ENCODE data around the gene CXorf65. TPM values are rescaled to one million over a fixed set of nuclear protein-coding genes. Genes with fewer than 3 reads are reported as not detected.

Gene CXorf65
- polyA plus RNA-seq, 6 donors from 2014 or later = 0.46 to 6.2 (median 2.0) TPM

DNA sequence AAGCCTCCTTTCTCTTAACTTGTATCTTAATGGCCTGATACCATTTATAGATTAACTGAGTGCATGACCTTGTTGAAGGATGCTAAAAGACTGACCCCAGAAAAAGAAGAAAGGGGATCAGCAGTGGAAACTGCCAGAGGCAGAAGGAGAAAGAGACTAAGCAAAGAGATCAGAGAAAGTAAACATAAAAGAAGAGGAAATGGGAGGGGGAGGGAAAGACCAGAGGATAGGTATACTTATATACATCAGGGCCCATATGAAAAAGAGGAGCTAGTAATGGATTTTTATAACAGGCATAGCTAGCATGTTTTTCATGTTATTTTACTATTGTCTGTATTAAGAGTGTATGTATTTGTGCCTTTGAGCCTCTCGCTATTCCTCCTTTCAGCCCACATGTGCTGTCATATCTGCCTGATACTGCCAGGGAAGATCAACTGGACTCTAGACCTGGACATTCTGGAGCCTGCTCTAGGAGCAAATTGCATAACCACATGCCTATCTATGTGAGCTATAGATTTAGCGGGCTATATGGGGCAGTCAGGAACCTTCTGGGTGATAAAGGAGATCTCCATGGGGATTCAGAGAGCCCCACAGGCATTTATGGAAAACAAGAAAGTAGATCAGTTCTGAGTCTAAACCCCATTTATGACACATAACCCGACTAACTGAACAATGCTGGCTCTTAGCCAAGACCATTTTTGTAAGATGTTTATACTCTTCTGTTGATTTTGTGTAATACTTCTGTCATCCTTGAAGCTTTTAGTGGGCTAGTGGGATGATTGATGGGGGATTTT lies 25.0 kb downstream of the CXorf65 start:
- DNase-seq = no peak
- Mint-ChIP-seq H3K27me3 (peaks cover 0 to 5% (median 1%) of the 10 kb centered on the region in 3 donors), H3K27ac (no peak overlapping the region), H3K36me3 (no peaks in the 10 kb centered on the region), H3K4me1 (no peaks in the 10 kb centered on the region), H3K9me3 (peaks cover 0 to 2% (median 0%) of the 10 kb centered on the region in 7 donors), H3K4me3 (no peak overlapping the region)
- no peak for ATAC-seq (ENCODE audit: low read depth in 2 of 2)

DNA sequence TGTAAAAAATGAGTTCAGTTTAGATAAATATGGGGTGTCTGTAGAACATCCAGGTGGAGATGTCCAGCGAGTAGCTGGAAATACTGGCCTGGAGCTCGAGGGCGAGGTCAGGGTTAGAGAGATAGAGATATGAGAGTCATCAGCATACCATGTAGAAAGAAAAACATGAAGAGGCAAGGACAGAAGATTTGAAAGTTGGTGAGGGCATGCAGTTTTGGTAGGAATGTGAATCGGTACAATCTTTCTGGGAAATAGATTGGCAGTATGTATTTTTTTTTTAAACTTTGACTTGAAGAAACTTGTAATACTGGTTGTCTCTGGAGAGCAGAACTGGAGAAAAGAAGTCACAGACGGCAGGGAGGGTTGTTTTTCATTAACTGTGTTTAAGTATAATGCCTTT lies 36.0 kb downstream of the CXorf65 start:
- ATAC-seq (ENCODE audit: low read depth in 2 of 2) (no peak), DNase-seq (no peak)
- H3K27ac Mint-ChIP-seq = peak overlapping the region in 1 of 6 donors; percentile 18
- H3K27me3 Mint-ChIP-seq = peaks cover 0 to 38% (median 0%) of the 10 kb centered on the region in 3 donors
- H3K9me3 Mint-ChIP-seq = peaks cover 0 to 2% (median 0%) of the 10 kb centered on the region in 7 donors
- peaks cover 3 to 12% (median 10%) of the 10 kb centered on the region in 3 donors for H3K4me1 Mint-ChIP-seq
- H3K4me3 Mint-ChIP-seq = peak overlapping the region in 1 of 8 donors; percentile 70
- H3K36me3 Mint-ChIP-seq = no peaks in the 10 kb centered on the region

GRCh38 chrX:71068044-71068918 lies 38.3 kb downstream of the CXorf65 start, which contains the start of gene SNX12:
TSS of gene SNX12 (minus strand) at chrX:71068334. CDS start at chrX:71068306, 28 bp downstream.
- peak within 1 kb of the TSS; percentile 90 to 98 (median 95) for H3K4me3 Mint-ChIP-seq
- H3K36me3 Mint-ChIP-seq = no peaks in the 10 kb centered on the region
- H3K27me3 Mint-ChIP-seq = peaks cover 0 to 23% (median 0%) of the 10 kb centered on the region in 3 donors
- peaks cover 0 to 2% (median 0%) of the 10 kb centered on the region in 7 donors for H3K9me3 Mint-ChIP-seq
- H3K27ac Mint-ChIP-seq = peak within 1 kb of the TSS; percentile 92 to 98 (median 96)
- peaks cover 3 to 20% (median 12%) of the 10 kb centered on the region in 3 donors for H3K4me1 Mint-ChIP-seq
- peak; percentile 86 for DNase-seq
- peak; percentile 89 to 91 for ATAC-seq (ENCODE audit: low read depth in 2 of 2)

DNA sequence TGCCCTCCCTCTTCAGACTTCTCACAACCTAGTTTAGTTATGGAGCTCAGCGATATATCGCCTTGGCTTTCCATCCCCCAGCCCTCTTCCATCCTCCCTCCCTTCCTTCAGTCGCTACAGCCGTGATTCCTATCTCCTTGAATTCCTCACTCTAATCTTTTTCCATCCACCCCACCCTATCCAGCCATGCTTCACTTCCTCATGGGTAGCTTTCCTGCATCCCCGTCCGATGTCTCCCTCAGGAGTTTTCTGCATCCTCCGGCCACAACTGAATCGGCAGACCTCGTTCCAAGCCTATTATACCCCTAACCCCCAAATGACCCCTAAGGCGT lies 38.9 kb downstream of the CXorf65 start:
- DNase-seq = no peak
- H3K27me3 Mint-ChIP-seq = peaks cover 0 to 18% (median 0%) of the 10 kb centered on the region in 3 donors
- H3K4me1 Mint-ChIP-seq = peaks cover 3 to 20% (median 12%) of the 10 kb centered on the region in 3 donors
- H3K27ac Mint-ChIP-seq = peak overlapping the region; percentile 85 to 98 (median 96)
- peaks cover 2 to 3% of the 10 kb centered on the region in 2 donors for H3K36me3 Mint-ChIP-seq
- H3K4me3 Mint-ChIP-seq = peak overlapping the region; percentile 90 to 98 (median 95)
- H3K9me3 Mint-ChIP-seq = peaks cover 0 to 2% (median 0%) of the 10 kb centered on the region in 7 donors
- ATAC-seq (ENCODE audit: low read depth in 2 of 2) = no peak

- peak overlapping the region in 5 of 6 donors; percentile 85 to 98 (median 96) for H3K27ac Mint-ChIP-seq
- DNase-seq = no peak
- ATAC-seq (ENCODE audit: low read depth in 2 of 2) = no peak
- peaks cover 0 to 12% (median 0%) of the 10 kb centered on the region in 3 donors for H3K27me3 Mint-ChIP-seq
- peaks cover 3 to 20% (median 12%) of the 10 kb centered on the region in 3 donors for H3K4me1 Mint-ChIP-seq
- H3K4me3 Mint-ChIP-seq = peak overlapping the region; percentile 90 to 98 (median 95)
- peaks cover 0 to 2% (median 0%) of the 10 kb centered on the region in 7 donors for H3K9me3 Mint-ChIP-seq
- H3K36me3 Mint-ChIP-seq = peaks cover 4 to 5% of the 10 kb centered on the region in 2 donors
Observed at GRCh38 chrX:71067089-71067488, 39.5 kb downstream of the CXorf65 start.

GRCh38 chrX:71060127-71060526 lies 46.4 kb downstream of the CXorf65 start:
- DNase-seq (no peak), ATAC-seq (ENCODE audit: low read depth in 2 of 2) (no peak)
- H3K4me3 Mint-ChIP-seq = peak overlapping the region in 1 of 8 donors; percentile 16
- no peak overlapping the region for H3K27ac Mint-ChIP-seq
- H3K27me3 Mint-ChIP-seq = no peaks in the 10 kb centered on the region
- peaks cover 0 to 2% (median 0%) of the 10 kb centered on the region in 7 donors for H3K9me3 Mint-ChIP-seq
- peaks cover 8 to 28% (median 8%) of the 10 kb centered on the region in 3 donors for H3K4me1 Mint-ChIP-seq
- peaks cover 4 to 12% of the 10 kb centered on the region in 2 donors for H3K36me3 Mint-ChIP-seq

GRCh38 chrX:71057848-71058530 lies 48.6 kb downstream of the CXorf65 start:
- Mint-ChIP-seq H3K27ac (peak overlapping the region in 3 of 6 donors; percentile 25 to 50 (median 50)), H3K27me3 (no peaks in the 10 kb centered on the region), H3K36me3 (peaks cover 4 to 12% of the 10 kb centered on the region in 2 donors), H3K4me3 (peak overlapping the region in 3 of 8 donors; percentile 2 to 21 (median 7)), H3K4me1 (peaks cover 5 to 19% (median 8%) of the 10 kb centered on the region in 3 donors), H3K9me3 (peaks cover 0 to 2% (median 0%) of the 10 kb centered on the region in 7 donors)
- DNase-seq (no peak), ATAC-seq (ENCODE audit: low read depth in 2 of 2) (no peak)

DNA sequence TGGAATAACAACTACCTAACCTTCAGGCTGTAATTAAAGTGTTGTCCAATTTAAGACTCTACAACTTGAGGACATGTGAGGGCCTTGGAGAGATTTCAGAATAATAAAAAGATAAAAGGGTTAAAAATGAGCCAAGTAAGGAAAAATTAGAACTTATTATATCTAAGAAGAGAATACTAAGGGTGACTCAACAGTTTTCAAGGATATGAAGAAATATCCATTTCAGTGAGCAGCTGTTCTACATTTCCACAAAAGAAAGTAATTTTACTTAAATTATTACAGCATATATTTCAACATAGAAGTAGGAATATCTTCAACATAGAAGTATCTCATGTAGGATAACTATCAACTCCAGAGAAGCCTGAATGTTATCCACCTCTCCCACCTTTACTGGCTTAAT lies 49.7 kb downstream of the CXorf65 start:
- peak overlapping the region in 1 of 8 donors; percentile 55 for H3K4me3 Mint-ChIP-seq
- DNase-seq (no peak), ATAC-seq (ENCODE audit: low read depth in 2 of 2) (no peak)
- H3K27ac Mint-ChIP-seq = peak overlapping the region in 1 of 6 donors; percentile 30
- no peaks in the 10 kb centered on the region for H3K27me3 Mint-ChIP-seq
- peaks cover 8 to 19% (median 13%) of the 10 kb centered on the region in 3 donors for H3K4me1 Mint-ChIP-seq
- peaks cover 0 to 7% of the 10 kb centered on the region in 2 donors for H3K36me3 Mint-ChIP-seq
- peaks cover 0 to 2% (median 0%) of the 10 kb centered on the region in 7 donors for H3K9me3 Mint-ChIP-seq

Other genes with a start within 250 kb of the CXorf65 start
- not detected for gene TEX11, start 198.0 kb downstream of the CXorf65 start, polyA plus RNA-seq (ENCODE audit: low read depth in 6 of 6)
- under 1 TPM in 1 of 6 donors, not detected in 5; 0.32 TPM for gene SLC7A3, start 175.6 kb downstream of the CXorf65 start, polyA plus RNA-seq (ENCODE audit: low read depth in 6 of 6)
- 1 to 10 TPM in 5 of 6 donors, under 1 TPM in 1; 0.86 to 7.6 (median 3.3) TPM for gene SNX12, start 38.4 kb downstream of the CXorf65 start, polyA plus RNA-seq (ENCODE audit: low read depth in 6 of 6)
- gene FOXO4, start 10.9 kb downstream of the CXorf65 start, polyA plus RNA-seq (ENCODE audit: low read depth in 6 of 6) = 1 to 10 TPM; 1.1 to 3.7 (median 2.2) TPM
- 1,000 to 10,000 TPM in 1 of 6 donors, 100 to 1,000 TPM in 5; 789 to 1,133 (median 826) TPM for gene IL2RG, start 4.8 kb upstream of the CXorf65 start, polyA plus RNA-seq (ENCODE audit: low read depth in 6 of 6)
- 10 to 100 TPM in 2 of 6 donors, 1 to 10 TPM in 4; 7.2 to 20.3 (median 9.0) TPM for gene MED12, start 11.9 kb upstream of the CXorf65 start, polyA plus RNA-seq (ENCODE audit: low read depth in 6 of 6)
- gene NLGN3, start 38.1 kb upstream of the CXorf65 start, polyA plus RNA-seq (ENCODE audit: low read depth in 6 of 6) = under 1 TPM in 2 of 6 donors, not detected in 4; 0.09 to 0.35 TPM
- gene GJB1, start 116.5 kb upstream of the CXorf65 start, polyA plus RNA-seq (ENCODE audit: low read depth in 6 of 6) = not detected
- gene ZMYM3, start 147.4 kb upstream of the CXorf65 start, polyA plus RNA-seq (ENCODE audit: low read depth in 6 of 6) = 10 to 100 TPM in 1 of 6 donors, 1 to 10 TPM in 5; 5.8 to 10.0 (median 7.8) TPM
- gene NONO, start 176.9 kb upstream of the CXorf65 start, polyA plus RNA-seq (ENCODE audit: low read depth in 6 of 6) = 100 to 1,000 TPM; 174 to 227 (median 183) TPM
- not detected for gene ITGB1BP2, start 195.0 kb upstream of the CXorf65 start, polyA plus RNA-seq (ENCODE audit: low read depth in 6 of 6)